Measurements from ENCODE around the gene DOK1.

DOK1 gene

GRCh38 chr2:74553892-74554819 lies at the start of gene DOK1, which contains the start of gene LOXL3:
Gene DOK1, plus strand, starts transcription at chr2:74554720. Its CDS starts 35 bp downstream, at chr2:74554755.
Gene LOXL3, minus strand, starts transcription at chr2:74553942. Its CDS starts 1,308 bp downstream, at chr2:74552634.
- peak; percentile 54 for DNase-seq

- no peak for DNase-seq
Measured at GRCh38 chr2:74505448-74506246, 48.9 kb upstream of the DOK1 start.

- DNase-seq = peak; percentile 97
Measured at GRCh38 chr2:74507145-74507925, 47.2 kb upstream of the DOK1 start, which contains the start of gene PCGF1. Gene PCGF1, minus strand, starts transcription at chr2:74507695. Its CDS starts 27 bp downstream, at chr2:74507668.

DNA sequence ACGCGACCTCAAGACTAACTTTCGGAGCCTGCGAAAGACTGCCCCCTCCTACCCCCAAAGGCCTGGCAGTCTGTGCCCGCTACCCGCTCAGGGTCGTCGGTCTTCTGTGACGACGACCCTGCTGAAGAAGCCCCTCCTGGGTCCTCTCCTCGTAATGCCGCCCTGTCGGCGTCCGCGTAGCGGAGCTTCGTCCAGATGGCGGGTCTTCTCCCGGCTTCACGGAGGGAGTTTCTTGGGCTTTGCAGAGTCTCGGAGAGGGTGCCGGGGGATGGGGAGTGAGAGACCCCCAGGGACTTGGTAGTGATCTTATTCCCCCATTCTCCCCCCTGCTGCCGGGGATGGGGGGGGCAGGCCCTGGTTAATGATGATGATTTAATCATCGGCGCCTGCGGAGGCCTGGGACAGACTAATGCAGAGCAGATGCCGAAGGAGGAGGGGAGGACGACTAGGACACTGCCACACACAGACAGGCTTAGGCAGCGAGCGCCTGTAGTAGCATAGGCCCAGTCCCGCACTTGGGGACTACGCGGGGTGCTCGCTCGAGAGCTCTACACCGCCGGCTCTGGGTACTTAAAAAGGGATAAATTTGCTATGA lies 46.5 kb upstream of the DOK1 start:
- DNase-seq = no peak

DNA sequence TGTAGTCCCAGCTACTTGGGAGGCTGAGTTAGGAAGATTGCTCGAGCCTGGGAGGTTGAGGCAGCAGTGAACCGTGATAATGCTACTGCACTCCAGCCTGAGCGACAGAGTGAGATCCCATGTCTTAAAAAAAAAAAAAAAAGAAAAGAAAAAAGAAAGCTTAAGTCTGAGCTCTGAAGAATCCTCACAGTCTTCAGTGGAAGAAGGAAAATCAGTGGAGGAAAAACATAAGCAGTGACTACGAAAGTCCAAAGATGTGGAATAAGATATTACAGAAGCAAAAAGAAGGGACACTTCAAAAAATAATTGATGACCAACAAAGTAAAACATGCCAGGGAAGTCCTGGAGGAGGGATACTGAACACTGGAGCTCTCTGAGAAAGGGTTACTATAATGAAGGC lies 44.2 kb upstream of the DOK1 start:
- DNase-seq = no peak

- DNase-seq = no peak
Measured at GRCh38 chr2:74511104-74511989, 43.2 kb upstream of the DOK1 start.

DNA sequence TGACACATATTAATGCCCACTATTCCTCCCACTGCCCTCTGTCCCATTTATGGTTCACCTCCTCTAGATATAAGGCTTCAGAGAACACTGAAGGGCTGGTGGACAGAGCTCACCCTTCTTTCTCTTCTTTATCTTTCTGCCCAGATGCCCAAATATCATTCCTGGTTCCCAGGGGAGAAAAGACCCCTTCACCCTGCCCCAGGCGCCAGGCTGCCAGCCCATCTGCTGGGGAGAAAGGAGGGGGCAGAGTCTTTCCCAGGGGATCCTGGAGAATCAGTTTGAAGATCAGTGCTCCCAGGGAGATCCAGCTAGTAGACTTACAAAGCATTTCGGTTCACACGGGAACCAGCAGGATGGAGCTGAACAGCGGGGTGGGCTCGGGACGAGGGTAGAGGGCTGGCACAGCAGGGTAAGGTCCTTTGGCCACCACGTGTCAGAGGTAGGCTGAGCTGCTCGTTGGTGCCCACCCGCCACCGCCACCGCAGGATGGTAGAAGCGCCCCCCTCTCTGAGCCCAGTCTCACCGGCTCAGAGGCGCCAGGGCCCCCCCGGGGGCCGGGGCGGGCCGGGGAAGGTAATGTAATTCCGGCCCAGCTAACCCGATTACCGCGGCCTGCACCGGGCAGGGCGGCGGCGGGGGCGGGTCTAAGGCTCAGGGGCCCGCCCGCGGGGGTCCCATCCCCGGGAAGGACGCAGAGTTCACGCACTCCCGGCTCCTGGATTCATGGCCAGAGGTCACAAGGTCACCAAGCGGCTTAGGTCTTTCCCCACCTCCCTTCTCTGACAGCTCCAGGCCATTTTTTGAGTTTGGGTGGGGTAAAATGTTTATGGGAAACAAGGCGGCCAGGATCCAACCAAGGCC lies 41.5 kb upstream of the DOK1 start:
- DNase-seq = no peak

- DNase-seq = no peak
Measured at GRCh38 chr2:74513605-74514367, 40.7 kb upstream of the DOK1 start.

DNA sequence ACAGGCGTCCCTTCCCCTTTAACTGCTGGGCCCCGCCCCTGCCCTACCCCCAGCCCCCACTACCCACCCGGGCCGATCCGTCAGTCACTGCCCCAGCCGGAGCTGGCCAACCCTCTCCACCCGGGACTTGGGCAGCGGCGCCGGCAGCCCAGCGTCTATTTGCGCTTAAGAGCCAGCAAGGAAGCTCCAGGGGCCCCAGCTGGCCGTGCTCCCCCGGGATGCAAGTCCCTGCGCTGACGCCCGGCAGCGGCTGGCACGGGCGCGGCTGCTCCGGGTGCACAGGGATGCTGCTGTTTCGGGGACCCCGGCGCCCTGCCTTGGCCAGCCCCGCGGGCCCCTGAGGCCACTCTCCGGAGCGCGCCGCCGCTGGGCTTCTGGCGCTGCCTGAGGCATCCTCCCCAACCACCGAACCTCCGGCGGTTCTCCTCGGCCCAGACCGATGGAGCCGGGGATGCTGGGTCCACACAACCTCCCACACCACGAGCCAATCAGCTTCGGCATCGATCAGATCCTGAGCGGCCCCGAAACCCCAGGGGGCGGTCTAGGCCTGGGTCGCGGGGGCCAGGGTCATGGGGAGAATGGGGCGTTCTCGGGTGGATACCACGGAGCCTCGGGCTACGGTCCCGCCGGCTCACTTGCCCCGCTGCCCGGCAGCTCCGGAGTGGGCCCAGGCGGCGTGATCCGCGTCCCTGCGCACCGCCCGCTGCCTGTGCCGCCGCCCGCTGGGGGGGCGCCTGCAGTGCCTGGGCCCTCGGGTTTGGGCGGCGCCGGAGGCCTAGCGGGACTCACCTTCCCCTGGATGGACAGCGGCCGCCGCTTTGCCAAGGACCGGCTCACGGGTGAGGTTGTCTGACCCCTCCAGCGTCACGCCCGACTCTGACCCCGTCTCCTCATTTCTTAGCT lies 39.9 kb upstream of the DOK1 start, which contains the start of gene TLX2:
Gene TLX2 (plus strand): TSS at position 83 of the 903 bp plus-strand sequence. CDS start 357 bp downstream, at position 440.
- no peak for DNase-seq

- DNase-seq = no peak
Measured at GRCh38 chr2:74515271-74515980, 39.1 kb upstream of the DOK1 start.

DNA sequence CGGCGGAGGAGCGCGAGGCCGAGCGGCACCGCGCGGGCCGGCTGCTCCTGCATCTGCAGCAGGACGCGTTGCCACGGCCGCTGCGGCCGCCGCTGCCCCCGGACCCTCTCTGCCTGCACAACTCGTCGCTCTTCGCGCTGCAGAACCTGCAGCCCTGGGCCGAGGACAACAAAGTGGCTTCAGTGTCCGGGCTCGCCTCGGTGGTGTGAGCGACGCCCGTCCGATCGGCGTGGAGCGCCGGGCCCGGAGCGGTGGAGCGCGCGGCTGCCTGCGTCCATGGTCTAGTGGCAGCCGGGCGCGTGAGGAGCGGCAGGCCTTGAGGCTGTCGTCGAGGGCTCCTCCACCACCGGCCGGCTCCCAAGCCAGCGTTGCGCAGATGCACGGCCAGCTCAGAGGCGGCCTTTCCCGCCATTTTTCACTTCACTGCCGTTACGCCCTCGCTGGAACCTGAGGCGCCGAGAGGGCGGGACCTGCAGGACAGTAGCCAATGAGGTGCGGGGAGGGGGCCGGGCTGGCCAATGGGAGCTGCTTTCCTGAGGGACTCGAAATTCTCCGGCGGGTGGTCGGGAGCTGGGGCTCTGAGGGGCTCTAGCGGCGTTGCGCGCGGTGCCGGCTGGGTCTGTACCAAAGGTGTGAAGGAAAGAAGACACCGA lies 38.4 kb upstream of the DOK1 start:
- no peak for DNase-seq

DNA sequence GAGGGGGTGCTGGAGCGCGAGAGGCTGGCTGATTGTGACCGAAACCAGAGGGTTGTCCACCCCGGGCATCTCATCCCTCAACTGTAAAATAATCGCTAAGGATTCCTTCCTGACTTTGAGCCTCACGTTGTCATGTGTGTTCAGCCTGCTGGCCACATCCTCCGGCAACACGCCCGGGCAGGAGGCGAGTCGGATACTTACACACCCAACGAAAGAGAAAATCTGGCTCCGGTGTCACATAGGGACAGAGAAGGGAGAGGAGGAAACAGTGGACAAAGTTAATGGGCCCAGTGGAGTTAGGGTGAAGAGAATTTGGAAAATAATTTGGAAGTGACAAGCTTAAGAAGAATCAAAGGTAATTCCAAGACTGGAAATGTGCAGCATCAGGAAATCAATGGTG lies 37.9 kb upstream of the DOK1 start:
- no peak for DNase-seq

GRCh38 chr2:74522516-74522915 lies 32.0 kb upstream of the DOK1 start:
- no peak for DNase-seq

GRCh38 chr2:74524005-74524404 lies 30.5 kb upstream of the DOK1 start:
- DNase-seq = no peak

GRCh38 chr2:74524955-74525716 lies 29.4 kb upstream of the DOK1 start:
- no peak for DNase-seq

Measured in NCI-H1092 treated with DMSO at 0.1 percent for 48 hours (cell line).